K562 (cell line): Measurements from ENCODE around the gene KAT5. TPM values are rescaled to one million over a fixed set of nuclear protein-coding genes. Genes with fewer than 3 reads are reported as not detected.
A peak's percentile ranks its signal among the peaks of the same experiment; 100 is the strongest.

Experiments used
- ADNP ChIP-seq: fragments of 200-800 bp; sonication (Bioruptor generic); IDR thresholded peaks from 2 replicates; pipeline ENCODE4 v1.6.1; 2016; ENCODE audit warnings: missing genetic modification characterization, missing compliant biosample characterization
- AFF4 ChIP-seq: sonication (generic); formaldehyde crosslinking; IDR thresholded peaks from 2 replicates; pipeline ENCODE4 v1.8.0; 2023; ENCODE audit warnings: mild to moderate bottlenecking, missing genetic modification reagents
- ARID1B ChIP-seq: fragments of 450-650 bp; IDR thresholded peaks from 2 replicates; pipeline ENCODE4 v1.6.1; 2016; ENCODE audit warnings: antibody characterized with exemption, mild to moderate bottlenecking, inconsistent platforms
- BHLHE40 ChIP-seq: IDR thresholded peaks from 2 replicates; pipeline ENCODE4 v1.6.1; 2011; ENCODE audit warnings: low read length, improper control_type of control experiment
- CBX1 ChIP-seq: sonication (generic); IDR thresholded peaks from 2 replicates; pipeline ENCODE4 v1.6.1; 2016; ENCODE audit warnings: antibody characterized with exemption, low read depth, mild to moderate bottlenecking
- COPS2 ChIP-seq: fragments of 450-650 bp; conservative IDR thresholded peaks from 2 replicates; pipeline ENCODE4 v1.6.1; 2016; ENCODE audit warnings: mild to moderate bottlenecking, moderate library complexity
- CTBP1 ChIP-seq: fragments of 450-650 bp; IDR thresholded peaks from 2 replicates; pipeline ENCODE4 v1.6.1; 2016; ENCODE audit warnings: borderline replicate concordance
- DIDO1 ChIP-seq: fragments of 450-650 bp; IDR thresholded peaks from 2 replicates; pipeline ENCODE4 v1.6.1; 2016; ENCODE audit warnings: low read depth, missing biosample characterization, missing genetic modification characterization
- HIVEP1 ChIP-seq: fragments of 250-450 bp; sonication (Bioruptor Pico); IDR thresholded peaks from 2 replicates; pipeline ENCODE4 v1.4.0; 2020; ENCODE audit warnings: mild to moderate bottlenecking
- HMG20A ChIP-seq: fragments of 450-650 bp; formaldehyde crosslinking; conservative IDR thresholded peaks from 2 replicates; pipeline ENCODE4 v1.4.0; 2020; ENCODE audit warnings: mild to moderate bottlenecking, mixed read lengths
- KAT7 ChIP-seq: sonication (generic); formaldehyde crosslinking; IDR thresholded peaks from 2 replicates; pipeline ENCODE4 v1.8.0; 2022; ENCODE audit warnings: missing genetic modification reagents, mild to moderate bottlenecking, borderline replicate concordance
- LARP7 ChIP-seq: fragments of 450-650 bp; IDR thresholded peaks from 2 replicates; pipeline ENCODE4 v1.6.1; 2016
- MAFK ChIP-seq: IDR thresholded peaks from 2 replicates; pipeline ENCODE4 v1.6.1; 2011; ENCODE audit warnings: low read length, improper control_type of control experiment
- NCOA2 ChIP-seq, 2 experiments: fragments of 450-650 bp; IDR thresholded peaks; 2 replicates each; pipeline ENCODE4 v1.6.1; 2018; ENCODE audit warnings: mild to moderate bottlenecking in 2 of 2, moderate library complexity in 1 of 2; ENCODE audit not compliant: partially characterized antibody in 2 of 2
- POLR2A ChIP-seq: fragments of 450-650 bp; conservative IDR thresholded peaks from 2 replicates; pipeline ENCODE4 v1.6.1; 2016
- PYGO2 ChIP-seq: fragments of 450-650 bp; IDR thresholded peaks from 2 replicates; pipeline ENCODE4 v1.6.1; 2016; ENCODE audit warnings: mild to moderate bottlenecking, missing genetic modification characterization, moderate library complexity, missing compliant biosample characterization
- SMAD4 ChIP-seq: fragments of 250-450 bp; sonication (Bioruptor Pico); conservative IDR thresholded peaks from 2 replicates; pipeline ENCODE4 v1.8.0; 2021; ENCODE audit warnings: inconsistent platforms, mild to moderate bottlenecking, moderate library complexity
- SMARCA5 ChIP-seq: fragments of 450-650 bp; IDR thresholded peaks from 2 replicates; pipeline ENCODE4 v1.6.1; 2016
- SNAPC5 ChIP-seq: fragments of 250-450 bp; sonication (Bioruptor Pico); IDR thresholded peaks from 2 replicates; pipeline ENCODE4 v1.8.0; 2021; ENCODE audit warnings: moderate library complexity, mild to moderate bottlenecking, inconsistent platforms
- XRCC4 ChIP-seq: IDR thresholded peaks from one replicate; pipeline ENCODE4 v1.6.1; 2011; ENCODE audit not compliant: insufficient read depth, insufficient read length; ENCODE audit errors: extremely low read depth
- ZBTB9 ChIP-seq: fragments of 450-650 bp; formaldehyde crosslinking; IDR thresholded peaks from 2 replicates; pipeline ENCODE4 v1.4.0; 2020; ENCODE audit warnings: mild to moderate bottlenecking, moderate library complexity
- ZNF232 ChIP-seq: sonication (generic); formaldehyde crosslinking; IDR thresholded peaks from 2 replicates; pipeline ENCODE4 v1.8.0; 2022; ENCODE audit warnings: mild to moderate bottlenecking, missing genetic modification reagents
- ZNF431 ChIP-seq: sonication (generic); formaldehyde crosslinking; IDR thresholded peaks from 2 replicates; pipeline ENCODE4 v1.8.0; 2022; ENCODE audit warnings: mild to moderate bottlenecking, missing genetic modification reagents
- ZNF766 ChIP-seq: fragments of 200-800 bp; sonication (Bioruptor generic); conservative IDR thresholded peaks from 2 replicates; pipeline ENCODE4 v1.6.1; 2016; ENCODE audit warnings: missing genetic modification characterization, missing compliant biosample characterization
- ZNF785 ChIP-seq: fragments of 250-450 bp; sonication (Bioruptor Pico); IDR thresholded peaks from 2 replicates; pipeline ENCODE4 v1.4.0; 2020; ENCODE audit warnings: mild to moderate bottlenecking
- polyA plus RNA-seq, 8 experiments: library from polyadenylated mRNA; depleted of rRNA in 4 of 8; stranded (reverse) in 5 of 8; unstranded in 3 of 8; fragments of >200 nt; fragmentation: Nextera tagmentation in 2 of 8; fragmentation: Illumina TruSeq in 1 of 8; extraction: Ambion mirVana in 2 of 8; extraction: Trizol in 1 of 8; gene quantifications; 2 replicates each; pipeline versions ENCODE4 v1.2.1 to v1.2.3, GENCODE V29; 2011 to 2014; ENCODE audit warnings: inconsistent platforms in 1 of 8, missing spikeins in 1 of 8
- total RNA-seq, 7 experiments: library from RNA; depleted of rRNA in 6 of 7; stranded (reverse); fragments of >200 nt in 6 of 7; fragmentation: Illumina TruSeq in 2 of 7; extraction: Trizol in 2 of 7; gene quantifications; 2 replicates each; pipeline versions ENCODE4 v1.2.1 to v1.2.3, GENCODE V29; 2011 to 2021; ENCODE audit warnings: low replicate concordance in 1 of 7

Gene KAT5
- total and polyA plus RNA-seq, 9 of the 15 experiments (the other 6 are each of a cell fraction or from before 2014, with no cell fraction given) = 3.6 to 76.8 (median 52.7) TPM

GRCh38 chr11:65662799-65663638, 49.0 kb upstream of the KAT5 start, which contains the start of gene RELA (continued):
- 0 out of 2 replicates have a peak, but pooled peaks have one; percentile 70 for TF ChIP-seq KAT7 (CRISPR knock-in tag)
- no peak for TF ChIP-seq MAFK
- TF ChIP-seq HIVEP1 (CRISPR knock-in tag) = no peak
- TF ChIP-seq AFF4 = 0 out of 2 replicates have a peak, but pooled peaks have one; percentile 68
- peak; percentile 79 for TF ChIP-seq BHLHE40
- TF ChIP-seq XRCC4 = no peak
- 0 out of 2 replicates have a peak, but pooled peaks have one; percentile 49 for TF ChIP-seq ZNF766
- TF ChIP-seq ARID1B = peak; percentile 6; the same call in 1 of the 2 replicates
- no peak for TF ChIP-seq COPS2
- TF ChIP-seq PYGO2 = no peak
- TF ChIP-seq SMAD4 (CRISPR knock-in tag) = peak; percentile 51; the same call in 1 of the 2 replicates
- TF ChIP-seq ZNF431 (CRISPR knock-in tag) = no peak
- TF ChIP-seq LARP7 = no peak
- no peak for TF ChIP-seq ZNF232
- TF ChIP-seq SNAPC5 (CRISPR knock-in tag) = no peak
- peak in 1 of 2 experiments; percentile 98 for TF ChIP-seq NCOA2 (IDR thresholded peaks at IDR 0.05; ENCODE audit: partially characterized antibody in 2 of 2)
- TF ChIP-seq ZNF785 = no peak
- TF ChIP-seq ADNP = no peak
- peak; percentile 23; the same call in 1 of the 2 replicates for TF ChIP-seq CBX1
- TF ChIP-seq SMARCA5 = no peak
- TF ChIP-seq DIDO1 (tag) = no peak
- TF ChIP-seq CTBP1 = peak; percentile 67; the same call in 1 of the 2 replicates
- TF ChIP-seq POLR2A = peak; percentile 81
- no peak for TF ChIP-seq HMG20A (CRISPR knock-in tag)
- no peak for TF ChIP-seq ZBTB9 (CRISPR knock-in tag)
